ENCODE data around the gene PJA2.
A peak's percentile ranks its signal among the peaks of the same experiment; 100 is the strongest.
"Not testable (repeated sequence)": the region's sequence is repeated elsewhere in the genome, so short reads cannot be mapped to it uniquely, and the experiment has no call there.

The PJA2 gene, protein sequence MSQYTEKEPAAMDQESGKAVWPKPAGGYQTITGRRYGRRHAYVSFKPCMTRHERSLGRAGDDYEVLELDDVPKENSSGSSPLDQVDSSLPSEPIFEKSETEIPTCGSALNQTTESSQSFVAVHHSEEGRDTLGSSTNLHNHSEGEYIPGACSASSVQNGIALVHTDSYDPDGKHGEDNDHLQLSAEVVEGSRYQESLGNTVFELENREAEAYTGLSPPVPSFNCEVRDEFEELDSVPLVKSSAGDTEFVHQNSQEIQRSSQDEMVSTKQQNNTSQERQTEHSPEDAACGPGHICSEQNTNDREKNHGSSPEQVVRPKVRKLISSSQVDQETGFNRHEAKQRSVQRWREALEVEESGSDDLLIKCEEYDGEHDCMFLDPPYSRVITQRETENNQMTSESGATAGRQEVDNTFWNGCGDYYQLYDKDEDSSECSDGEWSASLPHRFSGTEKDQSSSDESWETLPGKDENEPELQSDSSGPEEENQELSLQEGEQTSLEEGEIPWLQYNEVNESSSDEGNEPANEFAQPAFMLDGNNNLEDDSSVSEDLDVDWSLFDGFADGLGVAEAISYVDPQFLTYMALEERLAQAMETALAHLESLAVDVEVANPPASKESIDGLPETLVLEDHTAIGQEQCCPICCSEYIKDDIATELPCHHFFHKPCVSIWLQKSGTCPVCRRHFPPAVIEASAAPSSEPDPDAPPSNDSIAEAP

DNA sequence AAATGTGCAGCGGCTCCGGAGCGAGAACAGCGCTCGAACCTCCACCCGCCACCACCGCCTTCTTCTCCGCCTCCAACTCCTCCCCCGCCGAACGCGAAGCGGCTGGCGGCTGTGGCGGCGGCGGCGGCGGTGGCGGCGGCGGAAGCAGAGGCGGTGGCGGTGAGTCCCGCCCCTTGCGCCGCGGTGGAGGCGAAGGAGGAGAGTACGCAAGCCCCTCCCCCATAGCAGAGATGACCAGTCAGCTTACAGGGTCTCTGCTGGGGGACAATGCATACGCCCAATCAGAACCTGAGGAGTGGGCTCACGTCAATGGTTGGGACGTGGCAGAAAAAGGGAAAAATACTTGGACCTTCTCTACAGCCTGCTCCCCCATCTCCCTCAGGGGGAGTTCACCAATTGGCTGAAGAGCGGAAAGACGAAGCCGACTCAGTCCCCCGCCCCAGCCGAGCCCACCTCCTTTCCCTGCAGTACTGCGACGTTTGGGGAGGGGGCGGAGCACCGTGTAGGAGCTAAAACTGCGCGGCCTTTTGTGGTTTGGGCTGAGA lies at the start of gene PJA2:
TSS of gene PJA2 (minus strand) at position 131 of the 545 bp plus-strand sequence. CDS start 26,541 bp downstream, outside the sequence.
- DNase-seq = peak; percentile 98

DNA sequence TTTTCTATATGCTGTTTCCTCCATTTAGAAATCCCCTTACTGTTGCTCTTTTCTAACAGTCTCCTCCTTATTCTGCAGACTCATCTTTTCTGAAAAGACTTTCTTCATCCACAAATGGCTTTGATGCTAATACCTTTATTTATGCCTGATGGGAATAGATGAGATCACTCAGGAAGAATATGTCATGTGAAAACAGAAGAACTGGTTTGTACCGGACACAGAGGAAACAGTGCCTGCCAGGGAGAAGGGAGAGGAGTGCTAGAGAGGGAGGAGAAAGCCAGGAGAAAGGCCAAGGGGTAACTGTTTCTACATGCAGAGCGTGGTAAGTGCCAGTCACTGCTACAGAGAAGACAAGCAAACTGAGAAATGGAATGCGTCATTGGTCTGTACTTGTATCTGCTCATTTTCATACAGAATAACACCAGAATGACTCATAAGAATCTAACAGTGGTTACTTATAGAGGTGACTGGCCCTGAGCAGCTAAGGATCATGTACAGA lies 45.9 kb upstream of the PJA2 start:
- DNase-seq = no peak

DNA sequence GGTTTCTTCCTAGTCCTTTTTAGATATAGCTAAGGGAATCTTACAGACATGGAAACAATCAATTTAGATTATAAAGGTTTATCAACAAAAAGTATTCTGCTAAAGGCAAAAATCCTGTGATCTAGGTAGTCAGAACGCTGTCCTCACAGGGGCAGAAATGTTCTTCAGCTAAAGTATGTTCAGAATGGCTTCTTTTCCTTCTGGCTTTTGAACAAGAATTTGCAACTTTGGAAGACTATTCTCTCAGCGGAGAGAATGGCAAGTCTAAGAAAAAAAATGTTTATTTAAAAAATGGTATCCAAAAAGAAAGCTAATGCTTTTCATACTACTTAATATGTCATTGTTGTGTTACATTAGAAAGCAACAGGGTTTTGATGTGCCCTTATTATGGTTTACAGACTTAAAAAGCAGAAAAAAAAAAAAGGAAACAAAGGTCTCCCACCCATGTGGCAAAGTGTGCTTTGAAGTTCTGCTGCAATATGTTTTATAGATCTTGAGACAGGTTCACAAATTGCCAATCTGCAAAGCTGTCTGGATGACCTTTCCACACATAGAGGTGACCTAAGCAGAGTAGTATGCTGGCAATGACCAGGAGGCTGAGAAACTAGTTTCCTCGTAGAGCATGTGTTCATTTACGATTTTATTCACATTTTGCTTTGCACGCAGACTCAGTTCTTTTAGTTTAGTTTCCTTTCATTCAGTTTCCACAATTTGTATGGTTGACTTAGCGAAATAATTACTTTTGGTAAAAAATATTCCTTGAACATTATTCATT lies 45.1 kb upstream of the PJA2 start:
- DNase-seq = no peak

DNA sequence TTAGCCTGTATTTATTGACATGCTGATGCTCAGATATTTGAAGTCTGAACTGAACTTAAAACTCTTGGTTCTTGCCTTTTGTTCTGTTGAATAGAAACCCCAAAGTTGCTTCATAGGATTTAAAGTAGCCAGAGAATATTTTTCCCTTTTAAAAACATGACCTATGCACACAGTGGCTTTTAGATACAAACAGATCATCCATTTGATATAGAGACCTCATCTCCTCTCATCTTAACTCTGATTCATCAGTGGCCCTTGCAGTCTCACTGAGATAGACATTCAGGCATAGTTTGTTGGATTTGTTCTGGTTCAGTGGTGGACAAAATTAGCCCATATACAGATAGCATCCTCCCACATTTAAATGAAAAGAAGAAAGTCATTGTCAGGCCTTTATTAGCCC lies 43.5 kb upstream of the PJA2 start:
- no peak for DNase-seq

DNA sequence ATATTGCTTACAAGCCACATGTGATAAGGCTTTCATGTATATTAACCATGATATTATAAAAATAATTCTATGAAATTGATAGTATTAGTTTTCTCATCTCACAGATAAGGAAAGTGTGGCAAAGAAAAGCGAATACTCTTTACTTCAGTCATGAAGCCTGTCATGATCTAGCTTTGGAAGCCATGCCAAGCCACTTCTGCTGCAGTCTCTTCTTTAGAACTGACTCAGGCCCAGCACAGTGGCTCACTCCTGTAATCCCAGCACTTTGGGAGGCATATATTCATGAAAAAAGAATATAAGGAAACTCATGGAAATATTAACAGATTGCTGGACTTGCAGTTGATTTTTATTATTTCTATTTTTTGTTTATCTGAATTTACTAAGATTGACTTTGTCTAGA lies 42.9 kb upstream of the PJA2 start:
- no peak for DNase-seq

DNA sequence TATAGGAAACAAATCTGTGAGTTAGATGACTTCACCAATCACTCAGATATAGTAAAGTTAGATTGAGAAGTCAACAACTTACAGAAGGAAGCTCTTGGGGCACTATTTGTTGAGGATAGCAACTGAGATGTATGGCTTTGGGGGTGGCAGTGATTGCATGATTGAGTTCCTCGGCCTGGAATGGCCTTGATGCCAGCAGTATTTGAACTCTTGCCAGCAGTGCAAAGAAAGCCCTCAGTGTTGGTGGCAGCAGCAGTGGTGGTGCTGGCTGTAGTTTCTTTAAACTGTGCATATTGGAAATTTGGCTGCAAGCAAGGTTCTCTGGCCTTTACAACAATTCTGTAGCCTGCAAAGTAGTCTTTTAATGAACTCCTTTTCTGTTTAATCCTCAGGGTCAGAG lies 41.4 kb upstream of the PJA2 start:
- DNase-seq = no peak

DNA sequence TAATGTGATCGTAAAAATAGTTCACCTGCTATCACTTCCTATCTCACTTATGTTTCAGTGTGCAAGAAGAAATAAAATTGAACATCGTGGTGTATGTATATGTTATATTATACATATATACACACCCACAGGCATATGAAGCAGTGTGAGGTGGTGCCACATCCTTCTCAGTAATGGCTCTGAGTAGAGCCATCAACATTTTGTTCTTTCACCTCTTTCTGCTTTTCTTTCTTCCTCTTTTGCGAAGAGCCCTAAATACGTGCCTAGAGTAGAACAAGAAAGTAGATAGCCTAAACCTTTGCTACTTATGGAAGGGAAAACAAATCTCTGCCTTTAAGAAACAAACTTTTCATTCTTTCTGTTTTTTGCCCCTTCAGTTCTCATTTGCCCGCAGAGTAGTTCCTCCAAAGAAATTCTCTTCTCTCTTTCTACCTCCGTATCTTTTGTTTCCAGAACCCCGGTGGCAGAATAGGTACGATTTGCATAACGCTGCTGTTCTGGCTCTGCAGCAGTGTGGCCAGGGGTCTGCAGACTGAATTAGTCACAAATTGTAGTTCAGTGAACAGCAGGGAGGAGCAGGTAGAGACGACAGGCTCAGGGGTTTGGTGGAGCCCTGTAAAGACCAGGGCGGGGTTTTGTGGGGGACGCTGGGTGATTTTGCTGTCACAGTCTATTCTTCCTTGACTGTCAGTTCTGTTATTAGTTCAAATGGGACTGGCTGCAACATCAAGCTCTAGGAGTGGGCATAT lies 40.5 kb upstream of the PJA2 start:
- DNase-seq = no peak

DNA sequence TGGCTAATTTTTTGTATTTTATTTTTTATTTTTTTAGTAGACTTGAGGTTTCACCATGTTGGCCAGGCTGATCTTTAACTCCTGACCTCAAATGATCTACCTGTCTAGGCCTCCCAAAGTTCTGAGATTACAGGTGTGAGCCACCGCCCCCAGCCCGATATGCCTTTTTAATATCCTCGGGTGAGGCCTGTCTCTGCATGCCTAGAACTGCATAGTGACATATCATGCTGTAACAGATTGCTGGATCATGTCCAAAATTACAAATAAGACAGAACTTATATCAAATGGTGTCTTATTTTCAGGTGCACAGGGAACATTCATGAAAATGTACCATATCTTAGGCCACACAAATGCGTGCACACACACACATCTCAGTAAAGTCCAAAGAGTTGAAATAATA lies 39.1 kb upstream of the PJA2 start:
- DNase-seq = no peak

DNA sequence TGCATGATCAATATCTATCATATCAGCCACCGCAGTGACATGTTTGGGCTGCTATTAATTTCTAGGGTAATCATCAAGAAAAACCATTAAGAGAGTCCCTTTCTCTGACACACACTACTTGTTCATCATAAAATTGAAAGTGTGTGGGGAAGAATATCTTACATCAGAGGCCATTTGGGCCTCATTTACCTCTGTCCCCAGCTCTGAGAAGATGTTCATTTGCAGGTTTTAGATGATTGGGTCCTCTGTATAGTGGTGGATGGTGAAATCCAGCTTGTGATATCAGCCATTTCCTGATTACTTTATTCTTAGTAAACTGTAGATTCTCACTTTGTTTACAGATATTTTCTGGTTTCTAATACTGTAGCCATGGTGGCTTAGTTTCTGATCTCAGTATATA lies 29.8 kb upstream of the PJA2 start:
- no peak for DNase-seq

DNA sequence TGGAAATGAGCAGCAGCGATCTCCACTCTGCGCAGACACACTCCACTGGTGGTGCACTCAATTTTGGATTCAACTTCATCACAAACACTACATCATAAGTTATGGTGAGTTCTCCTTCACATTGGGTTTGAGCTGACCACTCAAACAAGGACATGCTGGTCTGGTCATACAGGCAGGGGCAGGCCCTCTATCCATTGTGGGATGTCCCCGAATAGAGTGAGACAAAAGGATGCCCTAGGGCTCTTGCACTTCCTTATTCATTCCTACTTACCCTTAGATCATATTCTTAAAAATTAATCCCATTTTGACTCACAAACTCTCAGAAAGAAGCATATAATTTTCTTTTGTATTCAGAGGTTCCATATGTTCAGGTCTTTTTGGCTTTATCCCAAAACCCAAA lies 16.3 kb upstream of the PJA2 start:
- DNase-seq = no peak

DNA sequence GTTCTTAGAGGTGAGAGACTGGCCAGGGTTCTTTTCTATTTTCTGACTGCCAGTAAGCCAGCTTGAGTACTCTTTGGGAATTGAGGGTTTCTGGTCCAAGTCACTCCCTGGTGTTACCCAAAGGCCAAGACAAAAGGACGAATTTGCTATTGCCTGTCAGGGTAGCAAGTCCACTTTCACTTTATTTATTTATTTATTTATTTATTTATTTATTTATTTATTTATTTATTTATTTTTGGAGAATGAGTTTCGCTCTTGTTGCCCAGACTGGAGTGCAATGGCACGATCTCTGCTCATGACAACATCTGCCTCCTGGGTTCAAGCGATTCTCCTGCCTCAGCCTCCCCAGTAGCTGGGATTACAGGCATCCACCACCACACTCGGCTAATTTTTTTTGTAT lies 15.7 kb upstream of the PJA2 start:
- not testable (repeated sequence) for DNase-seq

DNA sequence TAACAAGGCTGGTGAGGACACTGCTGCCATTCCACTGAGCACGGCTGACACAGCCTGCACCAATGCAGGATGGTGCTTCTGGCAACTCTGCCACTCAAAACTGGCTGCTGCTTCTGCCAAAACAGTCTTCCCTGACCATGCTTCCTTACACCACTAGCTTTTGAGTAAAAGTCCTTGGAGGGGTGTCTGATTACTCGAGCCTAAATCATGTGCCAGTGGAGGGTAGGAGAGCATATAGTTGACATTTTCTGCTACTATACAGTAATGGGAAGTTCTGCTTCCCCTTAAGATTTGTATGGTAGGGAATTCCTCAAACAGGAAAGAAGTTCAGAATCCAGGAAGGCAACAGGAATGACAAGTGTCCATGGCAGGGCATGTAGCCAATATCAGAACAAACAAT lies 12.2 kb upstream of the PJA2 start:
- no peak for DNase-seq

DNA sequence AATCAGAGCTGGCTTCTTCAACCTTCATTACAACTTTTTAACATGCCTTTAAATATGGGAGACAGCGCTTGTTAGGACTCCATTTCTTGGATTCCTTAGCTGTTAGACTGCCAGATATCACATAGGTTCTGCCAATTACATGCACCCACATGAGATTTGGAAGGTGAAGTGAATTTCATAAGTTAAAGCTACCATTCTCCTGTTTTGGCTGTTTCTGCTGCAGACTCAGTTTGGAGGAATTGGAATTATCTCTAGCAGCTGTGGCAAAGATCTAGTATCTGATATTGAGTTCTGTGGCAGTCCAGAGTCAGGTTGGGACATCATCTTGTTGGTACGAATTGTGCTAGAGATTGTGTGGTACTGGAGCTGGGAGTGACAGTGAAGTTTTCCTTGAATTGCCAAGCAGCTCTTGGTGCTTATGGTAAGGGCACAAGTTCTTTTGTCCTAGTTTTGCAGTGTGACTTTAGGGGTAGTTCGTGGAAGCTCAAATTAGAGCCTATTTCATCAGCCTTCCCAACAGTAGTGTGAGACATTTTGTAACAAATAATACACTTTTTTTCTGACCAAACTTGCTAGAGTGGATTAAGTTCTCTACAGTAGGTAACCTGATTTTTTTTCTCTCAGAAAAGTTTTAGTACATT lies 9.1 kb upstream of the PJA2 start:
- no peak for DNase-seq

DNA sequence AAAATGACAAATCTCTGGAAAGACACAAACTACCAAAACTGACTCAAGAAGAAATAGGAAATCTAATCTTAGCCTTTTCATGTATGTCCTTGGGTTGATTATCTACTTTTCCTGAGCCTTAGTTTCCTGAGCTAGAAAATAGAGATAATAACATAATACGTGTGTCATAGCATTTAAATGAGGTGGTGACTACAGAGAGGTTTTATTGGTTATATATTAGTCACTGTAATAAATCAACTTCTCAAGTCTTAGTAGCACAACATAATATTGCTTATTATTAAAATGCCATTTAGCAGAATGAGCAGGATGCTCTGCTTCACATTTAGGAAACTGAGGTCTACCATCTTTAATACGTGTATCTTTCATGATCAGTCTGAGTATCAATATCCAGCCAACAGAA lies 7.1 kb upstream of the PJA2 start:
- DNase-seq = no peak

DNA sequence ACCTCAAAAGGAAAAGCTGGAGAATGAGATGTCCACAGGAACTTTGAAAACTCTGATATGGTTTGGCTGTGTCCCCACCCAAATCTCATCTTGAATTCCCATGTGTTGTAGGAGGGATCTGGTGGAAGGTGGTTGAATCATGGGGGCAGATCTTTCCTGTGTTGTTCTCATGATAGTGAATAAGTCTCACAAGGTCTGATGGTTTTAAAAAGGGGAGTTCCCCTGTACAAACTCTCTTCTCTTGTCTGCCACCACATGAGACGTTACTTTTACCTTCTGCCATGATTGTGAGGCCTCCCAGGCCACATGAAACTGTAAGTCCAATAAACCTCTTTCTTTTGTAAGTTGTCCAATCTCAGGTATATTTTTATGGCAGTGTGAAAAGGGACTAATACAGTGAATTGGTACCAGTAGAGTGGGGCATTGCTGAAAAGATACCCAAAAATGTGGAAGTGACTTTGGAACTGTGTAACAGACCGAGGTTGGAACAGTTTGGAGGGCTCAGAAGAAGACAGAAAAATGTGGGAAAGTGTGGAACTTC lies 4.2 kb upstream of the PJA2 start:
- DNase-seq = not testable (repeated sequence)

DNA sequence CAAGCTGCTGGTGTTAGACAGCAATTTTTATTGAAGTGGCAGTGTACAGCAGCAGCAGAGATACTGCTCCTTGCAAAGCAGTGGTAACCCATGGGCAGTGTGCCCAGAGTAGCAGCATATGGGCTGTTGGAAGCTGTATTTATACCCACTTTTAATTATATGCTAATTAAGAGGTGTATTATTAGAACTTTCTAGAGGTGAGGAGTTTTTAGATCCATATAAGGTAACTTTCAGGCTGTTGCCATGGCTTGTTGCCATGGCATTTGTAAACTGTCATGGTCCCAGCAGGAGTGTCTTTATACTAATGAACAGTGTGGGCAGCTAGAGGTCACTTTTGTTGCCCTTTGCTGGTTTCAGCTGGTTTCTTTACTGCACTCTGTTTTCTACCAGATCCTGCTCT lies 3.7 kb upstream of the PJA2 start:
- DNase-seq = peak; percentile 8

DNA sequence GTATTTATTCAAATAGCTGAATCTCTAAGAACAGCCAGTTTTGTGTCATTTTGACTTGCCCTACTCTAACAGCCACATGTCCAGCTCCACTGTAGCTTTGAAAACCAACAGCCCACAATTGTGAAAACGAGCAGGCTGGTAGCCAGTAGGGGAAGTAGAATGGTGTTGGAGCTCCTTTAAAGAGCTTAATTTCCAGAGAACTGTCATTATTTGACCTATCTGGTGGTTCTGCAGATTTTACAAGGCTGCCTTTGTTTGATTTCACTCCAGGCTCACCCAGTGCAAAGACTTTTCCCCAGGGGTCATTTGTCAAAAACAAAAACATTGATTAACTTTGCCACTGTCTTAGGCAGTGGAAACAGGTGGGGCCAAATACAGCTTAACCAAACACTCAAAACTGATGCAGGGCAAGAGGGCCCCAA lies 3.2 kb upstream of the PJA2 start:
- no peak for DNase-seq

DNA sequence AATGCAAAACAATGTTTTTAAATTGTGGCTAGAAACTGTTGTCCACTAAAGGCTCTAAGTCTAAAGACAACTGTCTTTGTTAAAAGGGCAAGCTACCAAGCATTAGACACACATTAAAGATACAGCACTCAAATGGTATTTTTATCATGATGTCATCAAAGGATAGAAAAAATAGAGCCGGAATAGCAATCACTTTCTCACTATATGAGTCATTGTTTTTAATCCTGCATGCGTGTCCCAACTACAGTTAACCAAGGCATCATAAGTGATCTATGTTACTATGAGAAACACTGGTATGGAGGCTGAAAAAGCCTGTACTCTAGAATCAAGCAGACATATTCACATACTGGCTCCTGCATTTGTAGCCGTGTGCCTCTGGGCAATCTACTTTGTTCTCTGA lies 1.9 kb upstream of the PJA2 start:
- no peak for DNase-seq

DNA sequence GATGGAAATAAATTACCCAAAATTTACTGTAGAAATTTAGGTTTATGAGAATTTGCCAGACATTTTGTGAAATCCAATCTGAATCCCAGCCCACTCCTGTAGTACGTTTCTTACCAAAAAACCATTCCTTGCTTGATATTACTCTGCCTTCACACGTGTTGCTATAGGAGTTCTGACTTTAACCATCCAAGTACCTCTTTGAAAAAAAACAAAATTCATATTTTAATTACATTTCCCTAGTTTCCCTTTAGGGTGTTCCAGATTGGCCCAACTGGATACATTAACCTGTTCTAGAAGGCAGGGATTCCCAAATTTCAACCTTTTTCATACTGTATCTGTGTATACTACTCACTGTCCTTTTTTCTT lies 1.4 kb upstream of the PJA2 start:
- DNase-seq = no peak

DNA sequence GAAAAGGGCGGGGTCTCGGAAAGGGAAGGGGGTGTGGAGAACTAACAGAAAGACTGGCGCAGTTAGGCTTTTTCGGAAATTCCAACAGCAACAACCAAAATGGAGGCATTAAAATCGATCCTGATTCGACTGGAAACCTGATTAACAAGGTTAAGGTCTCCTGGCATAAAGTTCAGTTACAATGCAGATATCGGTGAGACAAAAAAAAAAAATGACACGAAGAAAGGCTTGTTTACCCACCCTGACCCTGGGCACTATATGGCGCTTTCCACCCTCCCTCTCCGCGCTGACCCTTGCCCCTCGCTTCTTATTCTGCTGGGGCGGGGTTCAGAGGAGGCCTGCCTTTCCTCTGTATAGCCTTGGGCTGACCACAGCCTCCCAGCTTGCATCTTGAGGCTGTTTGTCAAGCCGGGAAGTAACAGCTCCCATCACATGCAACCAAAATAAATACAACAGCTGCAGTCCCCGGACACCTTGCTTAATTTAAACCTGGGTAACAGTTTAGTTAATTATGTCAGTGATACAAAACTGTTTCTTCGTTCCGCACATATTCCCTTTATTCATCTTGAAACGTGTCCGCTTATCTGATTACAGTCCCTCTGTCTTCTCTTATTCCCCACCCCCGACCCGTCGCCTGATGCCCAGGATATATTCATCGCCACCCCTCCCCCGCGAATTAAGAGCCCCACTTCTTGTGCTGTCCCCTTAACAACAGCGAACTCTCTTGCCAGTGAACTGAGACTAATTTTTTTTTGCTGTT lies 795 bp upstream of the PJA2 start:
- peak; percentile 37 for DNase-seq

Data from NCI-H345 (cell line).